Measurements from ENCODE around the gene SLC26A2.
"Not testable (repeated sequence)": the region's sequence is repeated elsewhere in the genome, so short reads cannot be mapped to it uniquely, and the experiment has no call there.

SLC26A2 gene

GRCh38 chr5:150022158-150022531, 61.6 kb downstream of the SLC26A2 start:
- no peak for TF ChIP-seq CTCF (IDR thresholded peaks at IDR 0.05; ENCODE audit: low read depth, low read length)
- DNase-seq (ENCODE audit: extremely low read depth, low read depth): peak; percentile 69

- TF ChIP-seq CTCF (IDR thresholded peaks at IDR 0.05; ENCODE audit: low read depth, low read length): no peak
- DNase-seq (ENCODE audit: extremely low read depth, low read depth): no peak
Measured at GRCh38 chr5:150022681-150023080, 62.1 kb downstream of the SLC26A2 start.

GRCh38 chr5:150023136-150023535, 62.6 kb downstream of the SLC26A2 start:
- DNase-seq (ENCODE audit: extremely low read depth, low read depth): no peak
- TF ChIP-seq CTCF (IDR thresholded peaks at IDR 0.05; ENCODE audit: low read depth, low read length): no peak

GRCh38 chr5:150024346-150024984, 63.9 kb downstream of the SLC26A2 start:
- no peak for DNase-seq (ENCODE audit: extremely low read depth, low read depth)
- no peak; the same call in none of the 2 replicates for TF ChIP-seq CTCF (IDR thresholded peaks at IDR 0.05; ENCODE audit: low read depth, low read length)

- DNase-seq (ENCODE audit: extremely low read depth, low read depth): no peak
- no peak for TF ChIP-seq CTCF (IDR thresholded peaks at IDR 0.05; ENCODE audit: low read depth, low read length)
Measured at GRCh38 chr5:150026682-150027172, 66.2 kb downstream of the SLC26A2 start.

- DNase-seq (ENCODE audit: extremely low read depth, low read depth): not testable (repeated sequence)
Measured at GRCh38 chr5:150028047-150028446, 67.5 kb downstream of the SLC26A2 start.

- no peak for DNase-seq (ENCODE audit: extremely low read depth, low read depth)
- TF ChIP-seq CTCF (IDR thresholded peaks at IDR 0.05; ENCODE audit: low read depth, low read length): no peak
Measured at GRCh38 chr5:150033334-150033733, 72.8 kb downstream of the SLC26A2 start.

- DNase-seq (ENCODE audit: extremely low read depth, low read depth): no peak
- TF ChIP-seq CTCF (IDR thresholded peaks at IDR 0.05; ENCODE audit: low read depth, low read length): no peak
Measured at GRCh38 chr5:150034662-150035061, 74.1 kb downstream of the SLC26A2 start.

Measured in AG09319 (cell line).